Lower leg skin (tissue), 3 donors: ENCODE data around the gene KCNE4.

Source experiments
- POLR2A ChIP-seq, 2 donors: fragments of 450-650 bp; IDR thresholded peaks; one replicate each; pipeline ENCODE4 v1.6.1; 2016 to 2017; ENCODE audit warnings: antibody characterized with exemption in 2 of 2, mild to moderate bottlenecking in 1 of 2, moderate library complexity in 1 of 2
- TF ChIP-seq, protein P1 (sequence below), 3 donors: fragments of 450-650 bp; IDR thresholded peaks; one replicate each; pipeline ENCODE4 v1.5.1; 2016; ENCODE audit warnings: antibody characterized with exemption in 3 of 3, mild to moderate bottlenecking in 3 of 3, moderate library complexity in 2 of 3

DNA sequence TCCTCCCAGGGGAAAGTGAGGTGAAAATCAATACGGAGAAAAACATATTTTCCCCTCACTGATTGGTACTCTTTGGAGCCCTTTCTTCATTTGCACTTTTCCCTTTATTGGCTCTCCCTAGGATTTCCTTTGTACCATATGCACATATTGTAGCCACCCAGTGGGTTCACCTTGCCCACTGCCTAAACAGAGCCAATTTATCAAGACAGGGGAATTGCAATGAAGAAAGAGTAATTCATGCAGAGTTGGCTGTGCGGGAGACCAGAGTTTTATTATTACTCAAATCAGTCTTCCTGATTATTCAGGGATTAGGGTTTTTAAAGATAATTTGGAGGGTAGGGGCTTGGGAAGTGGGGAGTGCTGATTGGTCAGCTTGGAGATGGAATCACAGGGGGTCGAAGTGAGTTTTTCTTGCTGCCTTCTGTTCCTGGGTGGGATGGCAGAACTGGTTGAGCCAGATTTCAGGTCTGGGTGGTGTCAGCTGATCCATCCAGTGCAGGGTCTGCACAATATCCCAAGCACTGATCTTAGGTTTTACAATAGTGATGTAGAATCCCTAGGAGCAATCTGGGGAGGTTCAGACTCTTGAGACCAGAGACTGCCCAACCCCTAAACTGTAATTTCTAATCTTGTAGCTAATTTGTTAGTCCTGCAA is 15.1 kb upstream of the KCNE4 start:
- TF ChIP-seq, protein P1, sequence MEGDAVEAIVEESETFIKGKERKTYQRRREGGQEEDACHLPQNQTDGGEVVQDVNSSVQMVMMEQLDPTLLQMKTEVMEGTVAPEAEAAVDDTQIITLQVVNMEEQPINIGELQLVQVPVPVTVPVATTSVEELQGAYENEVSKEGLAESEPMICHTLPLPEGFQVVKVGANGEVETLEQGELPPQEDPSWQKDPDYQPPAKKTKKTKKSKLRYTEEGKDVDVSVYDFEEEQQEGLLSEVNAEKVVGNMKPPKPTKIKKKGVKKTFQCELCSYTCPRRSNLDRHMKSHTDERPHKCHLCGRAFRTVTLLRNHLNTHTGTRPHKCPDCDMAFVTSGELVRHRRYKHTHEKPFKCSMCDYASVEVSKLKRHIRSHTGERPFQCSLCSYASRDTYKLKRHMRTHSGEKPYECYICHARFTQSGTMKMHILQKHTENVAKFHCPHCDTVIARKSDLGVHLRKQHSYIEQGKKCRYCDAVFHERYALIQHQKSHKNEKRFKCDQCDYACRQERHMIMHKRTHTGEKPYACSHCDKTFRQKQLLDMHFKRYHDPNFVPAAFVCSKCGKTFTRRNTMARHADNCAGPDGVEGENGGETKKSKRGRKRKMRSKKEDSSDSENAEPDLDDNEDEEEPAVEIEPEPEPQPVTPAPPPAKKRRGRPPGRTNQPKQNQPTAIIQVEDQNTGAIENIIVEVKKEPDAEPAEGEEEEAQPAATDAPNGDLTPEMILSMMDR (IDR thresholded peaks at IDR 0.05), result no peak
- TF ChIP-seq POLR2A (IDR thresholded peaks at IDR 0.05), result no peak
